Nucleus accumbens (tissue), 56 donors: ENCODE measurements around the gene TMEM238L.

Experiments used
- DNase-seq, 56 donors: peaks; one replicate each; lab custom pipeline; 2025; lab: John Stamatoyannopoulos, UW

TMEM238L gene

GRCh38 chr17:10777131-10777807 lies 26.6 kb downstream of the TMEM238L start:
- DNase-seq, result no peak

- DNase-seq, result no peak
These were observed 27.5 kb downstream of the TMEM238L start for GRCh38 chr17:10776381-10776780.

- DNase-seq, result no peak
These were observed 28.1 kb downstream of the TMEM238L start for GRCh38 chr17:10775740-10776356.

- no peak for DNase-seq
These were observed 28.8 kb downstream of the TMEM238L start for GRCh38 chr17:10775058-10775457.

GRCh38 chr17:10773391-10773790 lies 30.5 kb downstream of the TMEM238L start:
- no peak for DNase-seq

- DNase-seq, result peak in 3 of 56 donors; percentile 5 to 17 (median 7)
These were observed 31.2 kb downstream of the TMEM238L start for GRCh38 chr17:10772425-10773380.

GRCh38 chr17:10771148-10771547 lies 32.8 kb downstream of the TMEM238L start:
- DNase-seq, result no peak

- no peak for DNase-seq
These were observed 34.1 kb downstream of the TMEM238L start for GRCh38 chr17:10769840-10770239.

GRCh38 chr17:10768750-10769251 lies 35.1 kb downstream of the TMEM238L start:
- DNase-seq, result peak in 13 of 56 donors; percentile 11 to 48 (median 25)

GRCh38 chr17:10767232-10767631 lies 36.7 kb downstream of the TMEM238L start:
- no peak for DNase-seq

- no peak for DNase-seq
These were observed 41.9 kb downstream of the TMEM238L start for GRCh38 chr17:10762037-10762436.

- DNase-seq, result no peak
These were observed 42.6 kb downstream of the TMEM238L start for GRCh38 chr17:10761281-10761680.

GRCh38 chr17:10758062-10758461 lies 45.8 kb downstream of the TMEM238L start:
- DNase-seq, result no peak

GRCh38 chr17:10757647-10758046 lies 46.3 kb downstream of the TMEM238L start:
- no peak for DNase-seq

- DNase-seq, result no peak
These were observed 46.8 kb downstream of the TMEM238L start for GRCh38 chr17:10757067-10757466.

GRCh38 chr17:10756619-10757018 lies 47.3 kb downstream of the TMEM238L start:
- DNase-seq, result no peak

- DNase-seq, result no peak
These were observed 47.7 kb downstream of the TMEM238L start for GRCh38 chr17:10756185-10756584.

- no peak for DNase-seq
These were observed 48.2 kb downstream of the TMEM238L start for GRCh38 chr17:10755592-10756127.

- no peak for DNase-seq
These were observed 48.9 kb downstream of the TMEM238L start for GRCh38 chr17:10754861-10755591.

- DNase-seq, result no peak
These were observed 49.8 kb downstream of the TMEM238L start for GRCh38 chr17:10754109-10754508.
